HepG2 (cell line): ENCODE measurements around the gene KANSL1L. TPM values are rescaled to one million over a fixed set of nuclear protein-coding genes. Genes with fewer than 3 reads are reported as not detected.

Experiments
- ATAC-seq: fragments of 200-7000 bp; cut with Tn5 transposase; 3 replicates; pipeline ENCODE4 v1.9.1; 2020; ENCODE audit warnings: mild to moderate bottlenecking, moderate library complexity
- BruUV-seq: library from RNA; stranded (reverse); fragments of 400-500 nt; replicated peaks from 2 replicates; lab custom pipeline; 2021; lab: Mats Ljungman, UMichigan
- CTCF ChIA-PET: fragments of 300-600 bp; formaldehyde crosslinking; extraction: SDS; loops from one replicate; lab custom pipeline; 2021; ENCODE audit warnings: low total read pairs, inconsistent platforms, low intra/inter-chr PET ratio; lab: Yijun Ruan, JAX
- POLR2A ChIA-PET: fragments of 350-600 bp; sonication (Branson Sonifier 250); formaldehyde crosslinking; loops from one replicate; lab custom pipeline; 2020; ENCODE audit warnings: antibody characterized with exemption, inconsistent platforms; lab: Yijun Ruan, JAX
- DNase-seq: peaks from one replicate; pipeline ENCODE4 v3.0.0-alpha.2; 2015; ENCODE audit warnings: low spot score
- FAIRE-seq: peaks from 3 replicates; lab custom pipeline; 2011; peaks lifted over from hg19 to GRCh38; lab: Jason Lieb, UNC
- H2AFZ ChIP-seq: one replicate; pipeline ENCODE4 v1.6.1; 2011; ENCODE audit warnings: low read length, inconsistent platforms
- H3K27ac ChIP-seq: fragments of 300-600 bp; 3 replicates; pipeline ENCODE4 v1.8.0; 2011; ENCODE audit warnings: mixed run types, mild to moderate bottlenecking, mixed read lengths, low read length, inconsistent platforms; ENCODE audit not compliant: insufficient read depth; ENCODE audit errors: extremely low read length
- H3K27me3 ChIP-seq, 2 experiments: fragments of 200-600 bp in 1 of 2; 2 replicates in 1 of 2; 3 replicates in 1 of 2; pipeline versions ENCODE4 v1.6.0 to v1.8.0; 2011; ENCODE audit warnings: low read length in 2 of 2, mild to moderate bottlenecking in 2 of 2, moderate library complexity in 2 of 2, inconsistent platforms in 1 of 2; ENCODE audit not compliant: insufficient read depth in 2 of 2, control insufficient read depth in 1 of 2
- H3K36me3 ChIP-seq, 2 experiments: fragments of 200-600 bp in 1 of 2; replicated peaks in 1 of 2; 2 replicates in 1 of 2; 3 replicates in 1 of 2; pipeline versions ENCODE4 v1.5.1 to v1.8.0; 2011; ENCODE audit warnings: low read length in 2 of 2, inconsistent platforms in 1 of 2; ENCODE audit not compliant: insufficient read depth in 2 of 2, control insufficient read depth in 1 of 2
- H3K4me1 ChIP-seq: 2 replicates; pipeline ENCODE4 v1.5.1; 2012; ENCODE audit warnings: low read length, inconsistent platforms; ENCODE audit not compliant: insufficient read depth
- H3K4me2 ChIP-seq: 2 replicates; pipeline ENCODE4 v1.6.0; 2011; ENCODE audit warnings: low read depth, low read length, inconsistent platforms
- H3K4me3 ChIP-seq, 3 experiments: fragments of 200-600 bp in 1 of 3; sonication (generic), shearing (Covaris generic) in 1 of 3; replicated peaks in 1 of 3; 2 replicates each; pipeline ENCODE4 v1.5.1; 2011 to 2016; ENCODE audit warnings: low read length in 3 of 3, inconsistent platforms in 2 of 3, low read depth in 2 of 3, mild to moderate bottlenecking in 2 of 3, control low read depth in 1 of 3, mixed read lengths in 1 of 3; ENCODE audit not compliant: insufficient read depth in 1 of 3
- H3K79me2 ChIP-seq: one replicate; pipeline ENCODE4 v1.6.1; 2011; ENCODE audit warnings: low read length, inconsistent platforms; ENCODE audit not compliant: insufficient read depth
- H3K9ac ChIP-seq: 2 replicates; pipeline ENCODE4 v1.6.0; 2011; ENCODE audit warnings: mild to moderate bottlenecking, low read depth, low read length, inconsistent platforms; ENCODE audit not compliant: insufficient read depth
- H3K9me3 ChIP-seq: 2 replicates; pipeline ENCODE4 v1.5.1; 2012; ENCODE audit warnings: mild to moderate bottlenecking, low read length
- H4K20me1 ChIP-seq: 2 replicates; pipeline ENCODE4 v1.6.0; 2011; ENCODE audit warnings: inconsistent platforms, mild to moderate bottlenecking, low read length, moderate library complexity; ENCODE audit not compliant: insufficient read depth
- ASH2L ChIP-seq: fragments of 300-600, 200-600 bp; sonication (generic); IDR thresholded peaks from 2 replicates; pipeline ENCODE4 v1.7.0; 2017; ENCODE audit warnings: low read depth, mild to moderate bottlenecking, moderate library complexity, mixed read lengths, low read length; ENCODE audit not compliant: insufficient read length
- DNMT3B ChIP-seq: conservative IDR thresholded peaks from 2 replicates; pipeline ENCODE4 v1.6.1; 2016; ENCODE audit warnings: missing biosample characterization, control low read depth
- KDM5A ChIP-seq: fragments of 200-600 bp; sonication (generic); IDR thresholded peaks from 2 replicates; pipeline ENCODE4 v1.7.0; 2018; ENCODE audit warnings: antibody characterized with exemption, mild to moderate bottlenecking, low read length, borderline replicate concordance
- RAD21 ChIP-seq: fragments of 450-650 bp; formaldehyde crosslinking; IDR thresholded peaks from 2 replicates; pipeline ENCODE4 v1.5.0; 2020; ENCODE audit warnings: mild to moderate bottlenecking
- SMC3 ChIP-seq: IDR thresholded peaks from 2 replicates; pipeline ENCODE4 v1.6.1; 2011; ENCODE audit warnings: low read length, improper control_type of control experiment
- STAG1 ChIP-seq: sonication (generic); formaldehyde crosslinking; IDR thresholded peaks from 2 replicates; pipeline ENCODE4 v1.4.0; 2020; ENCODE audit warnings: missing genetic modification reagents
- TBL1XR1 ChIP-seq: fragments of 150-350 bp; IDR thresholded peaks from 2 replicates; pipeline ENCODE4 v1.6.1; 2014; ENCODE audit warnings: borderline replicate concordance, low read length; ENCODE audit not compliant: partially characterized antibody
- ZFAT ChIP-seq: sonication (generic); formaldehyde crosslinking; conservative IDR thresholded peaks from 2 replicates; pipeline ENCODE4 v1.8.1; 2023; ENCODE audit warnings: missing genetic modification reagents, inconsistent platforms
- ZNF816 ChIP-seq: sonication (generic); formaldehyde crosslinking; IDR thresholded peaks from 2 replicates; pipeline ENCODE4 v1.8.0; 2022; ENCODE audit warnings: missing genetic modification reagents, mild to moderate bottlenecking, borderline replicate concordance
- WGBS: methylation state at CpG from one replicate; pipeline ENCODE4 v1.1.6; 2017; ENCODE audit warnings: low lambda C conversion rate; 5-methylcytosine and 5-hydroxymethylcytosine counted together
- in situ Hi-C: cut with HindIII; loops from 2 replicates; pipeline ENCODE4 v1.10.0; 2017; ENCODE audit warnings: low pct_unique_long_range_greater_than_20kb; ENCODE audit not compliant: extremely low pct_ligation_motif_present
- intact Hi-C: fragments of 100-400 bp; cut with micrococcal nuclease; formaldehyde crosslinking; loops from one replicate; pipeline ENCODE4 v1.10.0; 2022; ENCODE audit not compliant: unreplicated experiment
- polyA plus RNA-seq, 8 experiments: library from polyadenylated mRNA; depleted of rRNA in 3 of 8; stranded (reverse) in 7 of 8; unstranded in 1 of 8; fragments of >200 nt; fragmentation: Illumina TruSeq in 4 of 8; extraction: Trizol in 4 of 8; gene quantifications; 2 replicates each; pipeline versions ENCODE4 v1.2.1 to v1.2.3, GENCODE V29; 2011 to 2016; ENCODE audit warnings: low read depth in 4 of 8, missing spikeins in 1 of 8, mixed read lengths in 1 of 8; ENCODE audit not compliant: insufficient read depth in 1 of 8
- total RNA-seq, 5 experiments: library from RNA; depleted of rRNA; stranded (reverse); fragments of >200 nt; fragmentation: Illumina TruSeq; extraction: Trizol; gene quantifications; 2 replicates each; pipeline ENCODE4 v1.2.3, GENCODE V29; 2016; ENCODE audit warnings: low read depth in 1 of 5
- TF ChIP-seq, protein P1 (sequence below): sonication (generic); formaldehyde crosslinking; IDR thresholded peaks from 2 replicates; pipeline ENCODE4 v1.4.0; 2020; ENCODE audit warnings: missing genetic modification reagents
- TF ChIP-seq, protein P2 (sequence below): sonication (generic); formaldehyde crosslinking; IDR thresholded peaks from 2 replicates; pipeline ENCODE4 v1.5.0; 2020; ENCODE audit warnings: mild to moderate bottlenecking, missing genetic modification reagents, moderate library complexity

Gene KANSL1L
- total and polyA plus RNA-seq, 2 of the 13 experiments (the other 11 are each of a cell fraction or from before 2014, with no cell fraction given) = 5.4 to 10.3 TPM

DNA sequence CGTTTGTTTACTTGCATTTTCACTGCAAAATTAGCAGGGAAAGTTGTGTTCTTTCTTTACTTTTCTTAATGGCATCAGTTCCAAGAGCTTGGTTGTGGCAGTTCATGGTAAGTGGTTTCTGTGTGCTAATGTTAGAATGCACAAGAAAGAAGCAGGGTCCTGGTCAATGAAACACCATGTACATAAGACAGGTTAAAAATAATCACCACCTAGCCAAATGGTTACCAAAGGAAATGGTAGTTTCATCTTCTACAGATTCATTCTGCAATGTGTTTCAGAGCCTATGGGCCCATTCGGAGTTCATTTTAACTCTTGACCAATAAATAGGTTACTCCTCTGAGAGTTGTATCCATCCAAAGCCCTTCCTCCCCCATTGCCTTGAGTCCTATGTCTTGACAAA, 186.9 kb downstream of the KANSL1L start:
- H3K36me3 ChIP-seq = no peaks in the 10 kb centered on the region
- intact Hi-C loops = no loop called here
- ChIA-PET POLR2A (no interaction called here), CTCF (no interaction called here)
- H3K9ac ChIP-seq = no peak overlapping the region
- WGBS = 17% methylated on average over 2 of the region's 2 CpGs
- TF ChIP-seq TBL1XR1 = no peak
- H3K4me3 ChIP-seq = no peak overlapping the region
- H3K27me3 ChIP-seq = no peaks in the 10 kb centered on the region
- ATAC-seq (no peak), DNase-seq (no peak), FAIRE-seq (no peak)
- H3K4me2 ChIP-seq = no peak overlapping the region
- H3K4me1 ChIP-seq = no peaks in the 10 kb centered on the region
- no peaks in the 10 kb centered on the region for H3K79me2 ChIP-seq
- H3K9me3 ChIP-seq = no peaks in the 10 kb centered on the region
- in situ Hi-C loops = no loop called here
- no peak overlapping the region for H3K27ac ChIP-seq
- H4K20me1 ChIP-seq = no peaks in the 10 kb centered on the region
- BruUV-seq = no TSS peak
- H2AFZ ChIP-seq = no peak overlapping the region

DNA sequence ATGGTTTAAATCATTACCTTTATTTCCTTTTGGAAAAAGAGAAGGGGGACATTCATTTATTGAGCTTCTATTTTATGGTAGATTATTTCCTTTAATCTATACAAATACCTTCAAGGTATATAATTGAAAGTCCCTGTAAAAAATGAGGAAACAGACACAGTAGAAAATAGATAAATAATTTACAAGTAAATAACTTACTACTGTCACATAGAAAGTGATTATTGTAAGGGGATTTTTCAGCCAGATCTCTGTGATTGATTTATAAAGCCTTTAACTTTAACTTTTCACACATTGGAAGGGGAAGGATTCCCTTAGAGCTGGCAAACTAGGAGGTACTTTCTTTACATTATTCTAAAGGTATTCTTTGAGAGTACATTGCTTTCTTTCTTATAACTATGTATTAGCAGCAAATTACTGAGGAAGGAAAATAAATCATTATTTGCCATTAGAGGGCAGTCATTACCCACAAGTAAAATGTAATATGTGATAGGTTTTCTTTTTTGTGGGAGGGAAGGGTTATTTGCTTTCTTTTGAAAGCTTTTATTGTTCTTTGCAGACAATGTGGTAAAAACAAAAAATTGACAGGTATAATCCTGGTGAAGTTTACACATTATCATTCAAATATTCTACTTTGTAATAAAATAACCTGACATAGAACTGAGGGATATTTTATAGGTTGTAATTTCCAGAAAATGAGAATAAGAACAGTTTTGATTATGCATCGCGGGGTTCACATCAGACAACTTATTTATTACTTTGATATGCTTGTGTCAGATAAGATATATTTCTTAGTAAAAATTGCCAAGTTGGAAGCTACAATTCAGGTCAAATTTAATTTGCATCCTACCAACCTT, 193.6 kb downstream of the KANSL1L start:
- Histone ChIP-seq H3K9me3 (no peaks in the 10 kb centered on the region), H3K4me3 (no peak overlapping the region), H4K20me1 (no peaks in the 10 kb centered on the region), H2AFZ (no peak overlapping the region), H3K27ac (no peak overlapping the region), H3K4me1 (no peaks in the 10 kb centered on the region), H3K4me2 (no peak overlapping the region), H3K27me3 (peaks cover 0 to 5% of the 10 kb centered on the region in 2 experiments; a peak in 1 of 5 replicates), H3K9ac (no peak overlapping the region), H3K36me3 (no peaks in the 10 kb centered on the region), H3K79me2 (no peaks in the 10 kb centered on the region)
- ATAC-seq = no peak; the same call in 2 of the 3 replicates
- CTCF ChIA-PET = interaction anchor here (1.9 to 3.1 kb wide), 3 partner anchors 218 to 422 kb away, joined by 9 to 66 read pairs (median 39); no protein-coding TSS in a partner anchor
- BruUV-seq = no TSS peak
- WGBS = 97% methylated on average over 2 of the region's 2 CpGs
- in situ Hi-C loops = loop anchor here (5.0 to 10.0 kb wide), 2 partner anchors 220 to 417 kb away; no protein-coding TSS in a partner anchor
- intact Hi-C loops = loop anchor here (1.0 kb wide), 4 partner anchors 96 to 422 kb away; no protein-coding TSS in a partner anchor
- FAIRE-seq = no peak
- TF ChIP-seq ZFAT (CRISPR knock-in tag) (no peak), DNMT3B (CRISPR knock-in tag) (no peak), ZNF816 (CRISPR knock-in tag) (no peak), ASH2L (no peak), KDM5A (no peak), SMC3 (peak; percentile 79), RAD21 (CRISPR knock-in tag) (peak; percentile 61), STAG1 (CRISPR knock-in tag) (peak; percentile 85)
- TF ChIP-seq, protein P1, sequence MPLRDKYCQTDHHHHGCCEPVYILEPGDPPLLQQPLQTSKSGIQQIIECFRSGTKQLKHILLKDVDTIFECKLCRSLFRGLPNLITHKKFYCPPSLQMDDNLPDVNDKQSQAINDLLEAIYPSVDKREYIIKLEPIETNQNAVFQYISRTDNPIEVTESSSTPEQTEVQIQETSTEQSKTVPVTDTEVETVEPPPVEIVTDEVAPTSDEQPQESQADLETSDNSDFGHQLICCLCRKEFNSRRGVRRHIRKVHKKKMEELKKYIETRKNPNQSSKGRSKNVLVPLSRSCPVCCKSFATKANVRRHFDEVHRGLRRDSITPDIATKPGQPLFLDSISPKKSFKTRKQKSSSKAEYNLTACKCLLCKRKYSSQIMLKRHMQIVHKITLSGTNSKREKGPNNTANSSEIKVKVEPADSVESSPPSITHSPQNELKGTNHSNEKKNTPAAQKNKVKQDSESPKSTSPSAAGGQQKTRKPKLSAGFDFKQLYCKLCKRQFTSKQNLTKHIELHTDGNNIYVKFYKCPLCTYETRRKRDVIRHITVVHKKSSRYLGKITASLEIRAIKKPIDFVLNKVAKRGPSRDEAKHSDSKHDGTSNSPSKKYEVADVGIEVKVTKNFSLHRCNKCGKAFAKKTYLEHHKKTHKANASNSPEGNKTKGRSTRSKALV = 0 out of 2 replicates have a peak, but pooled peaks have one; percentile 28
- TF ChIP-seq, protein P2, sequence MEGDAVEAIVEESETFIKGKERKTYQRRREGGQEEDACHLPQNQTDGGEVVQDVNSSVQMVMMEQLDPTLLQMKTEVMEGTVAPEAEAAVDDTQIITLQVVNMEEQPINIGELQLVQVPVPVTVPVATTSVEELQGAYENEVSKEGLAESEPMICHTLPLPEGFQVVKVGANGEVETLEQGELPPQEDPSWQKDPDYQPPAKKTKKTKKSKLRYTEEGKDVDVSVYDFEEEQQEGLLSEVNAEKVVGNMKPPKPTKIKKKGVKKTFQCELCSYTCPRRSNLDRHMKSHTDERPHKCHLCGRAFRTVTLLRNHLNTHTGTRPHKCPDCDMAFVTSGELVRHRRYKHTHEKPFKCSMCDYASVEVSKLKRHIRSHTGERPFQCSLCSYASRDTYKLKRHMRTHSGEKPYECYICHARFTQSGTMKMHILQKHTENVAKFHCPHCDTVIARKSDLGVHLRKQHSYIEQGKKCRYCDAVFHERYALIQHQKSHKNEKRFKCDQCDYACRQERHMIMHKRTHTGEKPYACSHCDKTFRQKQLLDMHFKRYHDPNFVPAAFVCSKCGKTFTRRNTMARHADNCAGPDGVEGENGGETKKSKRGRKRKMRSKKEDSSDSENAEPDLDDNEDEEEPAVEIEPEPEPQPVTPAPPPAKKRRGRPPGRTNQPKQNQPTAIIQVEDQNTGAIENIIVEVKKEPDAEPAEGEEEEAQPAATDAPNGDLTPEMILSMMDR (CRISPR knock-in tag) = peak; percentile 68
- DNase-seq = peak; percentile 39
- POLR2A ChIA-PET = no interaction called here
